ENCODE results near the gene NIPAL1.

DNA sequence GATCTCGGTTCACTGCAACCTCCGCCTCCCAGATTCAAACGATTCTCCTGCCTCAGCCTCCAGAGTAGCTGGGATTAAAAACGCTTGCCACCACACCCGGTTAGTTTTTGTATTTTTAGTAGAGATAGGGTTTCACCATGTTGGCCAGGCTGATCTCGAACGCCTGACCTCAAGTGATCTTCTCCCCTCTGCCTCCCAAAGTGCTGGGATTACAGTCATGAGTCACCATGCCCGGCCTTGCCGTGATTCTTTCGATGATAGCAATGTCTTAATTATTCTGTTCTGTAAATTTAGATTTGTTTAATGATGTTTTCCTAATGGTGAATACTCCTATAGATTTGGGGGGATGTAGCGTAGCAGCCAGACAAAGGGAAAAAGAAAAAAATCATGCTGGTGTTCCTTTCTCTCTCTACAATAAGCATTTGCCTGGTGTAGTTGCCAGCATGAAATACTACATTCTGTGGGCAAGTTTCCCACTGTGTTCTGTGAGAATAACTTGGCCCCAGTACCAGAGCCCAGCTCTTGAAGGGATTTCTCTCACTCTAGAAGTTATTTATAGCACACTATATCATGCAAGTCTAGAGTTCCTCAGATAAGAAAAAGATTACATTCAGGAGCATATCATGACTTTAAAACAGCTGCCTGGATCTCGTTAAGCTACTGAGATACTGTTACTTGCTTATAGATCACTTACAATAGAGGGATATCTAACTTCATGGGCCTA lies 15.4 kb downstream of the NIPAL1 start:
- TF ChIP-seq CTCF (IDR thresholded peaks at IDR 0.05) (no peak), POLR2A (IDR thresholded peaks at IDR 0.05) (no peak)

All from lower leg skin (tissue), 3 donors.